Measurements from ENCODE around the gene FOXN3.

The FOXN3 gene

GRCh38 chr14:89249065-89249695 is 167.9 kb downstream of the FOXN3 start:
- no peak for DNase-seq

- DNase-seq, result no peak
These were observed 168.5 kb downstream of the FOXN3 start for GRCh38 chr14:89248411-89249064.

- DNase-seq, result no peak
These were observed 169.4 kb downstream of the FOXN3 start for GRCh38 chr14:89247457-89248122.

GRCh38 chr14:89246290-89246689 is 170.7 kb downstream of the FOXN3 start:
- DNase-seq, result no peak

DNA sequence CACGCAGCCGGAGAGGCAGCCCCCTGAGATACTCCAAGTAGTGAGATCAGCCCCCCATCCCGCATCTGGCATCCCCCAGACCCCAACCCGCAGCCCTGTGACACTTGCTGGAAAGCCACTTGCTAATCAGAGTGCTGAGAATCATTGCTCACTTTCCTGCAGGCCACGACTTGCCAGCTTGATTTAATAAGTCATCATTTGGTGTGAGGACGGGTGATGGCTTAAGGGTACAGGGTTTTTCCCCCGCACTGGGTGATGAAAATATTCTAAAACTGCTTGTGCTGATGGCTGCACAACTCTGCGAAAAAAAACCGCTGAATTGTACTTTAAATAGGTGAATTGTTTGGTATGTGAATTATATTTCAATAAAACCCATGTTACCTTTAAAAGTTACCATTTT is 171.2 kb downstream of the FOXN3 start:
- no peak for DNase-seq

- no peak for DNase-seq
These were observed 172.3 kb downstream of the FOXN3 start for GRCh38 chr14:89244720-89245119.

GRCh38 chr14:89243741-89244140 is 173.3 kb downstream of the FOXN3 start:
- DNase-seq, result no peak

GRCh38 chr14:89243286-89243685 is 173.7 kb downstream of the FOXN3 start:
- DNase-seq, result no peak

GRCh38 chr14:89242652-89243279 is 174.3 kb downstream of the FOXN3 start:
- no peak for DNase-seq

DNA sequence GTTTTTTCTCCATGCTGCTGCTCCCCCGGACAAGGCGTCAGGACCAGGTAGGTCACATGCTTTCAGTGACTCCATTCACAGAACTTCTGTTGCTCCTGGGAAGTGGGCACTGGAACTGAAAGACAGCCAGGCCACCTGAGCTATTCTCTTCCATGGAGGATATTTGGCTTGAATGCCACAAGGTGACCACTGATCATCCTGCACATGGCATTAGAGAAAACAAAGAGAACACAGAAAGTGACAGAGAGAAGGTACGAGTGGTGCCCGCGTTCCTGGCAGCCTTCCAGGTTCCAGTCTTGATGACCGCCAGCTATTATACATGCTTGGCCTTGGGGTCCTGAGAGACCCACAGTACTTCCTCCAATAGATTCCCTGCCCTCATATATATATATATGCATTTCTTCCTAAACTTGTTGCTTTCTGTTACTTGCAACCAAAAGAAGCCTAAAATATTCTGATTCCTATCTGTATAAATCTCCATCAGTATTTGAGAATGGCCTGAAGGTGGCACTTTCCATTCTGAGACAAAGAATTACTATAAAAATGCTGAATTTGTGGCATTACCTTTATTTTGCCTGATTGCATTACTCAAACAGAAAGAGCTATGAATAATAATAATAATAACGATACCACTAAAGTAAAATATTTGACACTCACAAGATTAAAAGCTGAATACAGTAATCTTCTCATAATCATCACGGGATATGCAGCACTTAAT is 174.9 kb downstream of the FOXN3 start:
- no peak for DNase-seq

DNA sequence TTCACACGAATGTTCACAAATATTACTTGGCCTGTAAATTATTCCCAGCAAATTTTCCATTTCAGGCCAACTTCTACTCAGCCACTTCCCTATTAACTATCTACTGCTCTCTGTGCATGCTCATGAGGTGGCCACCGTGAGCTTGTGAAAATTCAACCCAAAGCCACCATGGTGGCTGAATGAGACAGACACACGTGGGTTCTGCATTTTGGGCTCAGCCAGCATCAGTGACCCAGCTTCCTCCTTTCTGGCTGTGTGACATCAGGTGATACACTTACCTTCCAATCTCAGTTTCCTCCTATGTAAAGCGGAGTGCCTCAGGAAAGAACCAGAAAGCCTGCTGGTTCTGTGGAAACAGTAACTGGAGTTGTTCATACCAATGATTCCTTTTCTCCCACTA is 175.8 kb downstream of the FOXN3 start:
- DNase-seq, result no peak

- DNase-seq, result peak; percentile 49
These were observed 176.6 kb downstream of the FOXN3 start for GRCh38 chr14:89240414-89240813.

GRCh38 chr14:89239023-89239422 is 178.0 kb downstream of the FOXN3 start:
- no peak for DNase-seq

DNA sequence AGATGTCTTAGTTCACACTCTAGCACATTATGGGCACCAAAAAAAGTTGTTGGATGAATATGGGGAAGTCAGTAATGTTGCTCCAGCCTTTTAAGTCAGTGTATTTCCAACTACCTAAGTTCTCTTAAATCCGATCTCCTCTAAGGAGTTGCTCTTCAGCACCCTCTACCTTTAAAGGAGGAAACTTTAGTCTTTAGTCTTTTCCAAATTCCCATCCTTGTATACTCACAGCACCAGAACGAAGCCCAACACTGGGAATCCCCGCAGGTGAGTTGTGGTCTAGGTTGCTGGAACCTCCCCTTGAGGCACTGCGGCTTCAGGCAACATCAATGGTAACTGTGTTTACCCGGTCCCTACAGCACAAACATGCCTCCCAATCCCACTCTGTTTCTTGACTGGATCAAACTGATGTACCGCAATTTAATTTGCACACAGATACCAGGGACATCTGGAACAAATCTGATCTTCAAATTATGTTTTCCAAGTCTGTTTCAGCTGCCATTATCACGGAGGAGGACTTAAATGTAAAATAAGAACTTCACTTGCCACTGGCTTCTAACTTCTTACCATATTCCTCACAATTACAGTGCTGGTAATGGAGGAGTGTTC is 179.0 kb downstream of the FOXN3 start:
- DNase-seq, result no peak

- DNase-seq, result no peak
These were observed 180.2 kb downstream of the FOXN3 start for GRCh38 chr14:89236851-89237250.

GRCh38 chr14:89233184-89233583 is 183.8 kb downstream of the FOXN3 start:
- no peak for DNase-seq

- DNase-seq, result no peak
These were observed 184.6 kb downstream of the FOXN3 start for GRCh38 chr14:89232265-89233070.

GRCh38 chr14:89231426-89232113 is 185.5 kb downstream of the FOXN3 start:
- no peak for DNase-seq

GRCh38 chr14:89228921-89229639 is 188.0 kb downstream of the FOXN3 start:
- no peak for DNase-seq

- no peak for DNase-seq
These were observed 189.6 kb downstream of the FOXN3 start for GRCh38 chr14:89227496-89227836.
